GM18517 (cell line): ENCODE results near the gene SSBP2.

Experiments used
- ATAC-seq: cut with Tn5 transposase; IDR thresholded peaks from one replicate; pipeline ENCODE4 v1.9.1; 2021; ENCODE audit warnings: mild to moderate bottlenecking, moderate library complexity; ENCODE audit not compliant: unreplicated experiment

SSBP2 gene

GRCh38 chr5:81401266-81401665, 349.6 kb downstream of the SSBP2 start:
- ATAC-seq = no peak

- ATAC-seq = no peak
These were observed 350.5 kb downstream of the SSBP2 start for GRCh38 chr5:81400375-81400774.

- ATAC-seq = no peak
These were observed 352.2 kb downstream of the SSBP2 start for GRCh38 chr5:81398741-81399140.

- no peak for ATAC-seq
These were observed 353.7 kb downstream of the SSBP2 start for GRCh38 chr5:81397176-81397575.

GRCh38 chr5:81395262-81395661, 355.6 kb downstream of the SSBP2 start:
- no peak for ATAC-seq

- no peak for ATAC-seq
These were observed 356.8 kb downstream of the SSBP2 start, which contains the start of gene ACOT12 for GRCh38 chr5:81393783-81394718. Gene ACOT12, minus strand, starts transcription at chr5:81394134. Its CDS starts 20 bp downstream, at chr5:81394114.

- ATAC-seq = no peak
These were observed 357.5 kb downstream of the SSBP2 start for GRCh38 chr5:81393430-81393782.

GRCh38 chr5:81389025-81389424, 361.9 kb downstream of the SSBP2 start:
- no peak for ATAC-seq

- ATAC-seq = no peak
These were observed 362.7 kb downstream of the SSBP2 start for GRCh38 chr5:81388169-81388568.

- no peak for ATAC-seq
These were observed 367.0 kb downstream of the SSBP2 start for GRCh38 chr5:81383867-81384266.

GRCh38 chr5:81371354-81371876, 379.5 kb downstream of the SSBP2 start:
- no peak for ATAC-seq

GRCh38 chr5:81370912-81371311, 380.0 kb downstream of the SSBP2 start:
- no peak for ATAC-seq

- ATAC-seq = no peak
These were observed 385.4 kb downstream of the SSBP2 start for GRCh38 chr5:81365541-81365940.

- no peak for ATAC-seq
These were observed 387.6 kb downstream of the SSBP2 start for GRCh38 chr5:81363093-81363871.
